HG02943 (cell line): ENCODE results near the gene ST8SIA1.

Experiments
- ATAC-seq: cut with Tn5 transposase; IDR thresholded peaks from one replicate; pipeline ENCODE4 v1.9.1; 2021; ENCODE audit warnings: mild to moderate bottlenecking, low read depth, moderate library complexity; ENCODE audit not compliant: unreplicated experiment

The ST8SIA1 gene

DNA sequence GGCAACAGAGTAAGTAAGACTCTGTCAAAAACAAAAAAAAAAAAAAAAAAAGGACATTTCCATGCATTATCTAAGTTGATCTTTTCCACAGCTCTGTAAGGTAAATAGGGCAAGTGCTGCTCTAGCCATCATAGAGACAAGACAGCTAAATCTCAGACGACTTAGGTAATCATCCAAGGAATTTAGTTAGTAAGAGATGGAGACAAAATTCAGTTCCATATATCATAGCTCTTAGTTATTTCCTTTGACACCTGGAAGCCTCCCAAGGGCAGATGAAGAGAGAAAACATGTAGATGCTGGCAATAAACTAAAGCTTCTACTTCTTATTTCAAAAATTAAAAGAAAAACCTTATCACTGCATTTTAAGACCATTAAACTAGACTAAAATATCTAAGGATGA, 48.7 kb downstream of the ST8SIA1 start:
- ATAC-seq, result no peak

DNA sequence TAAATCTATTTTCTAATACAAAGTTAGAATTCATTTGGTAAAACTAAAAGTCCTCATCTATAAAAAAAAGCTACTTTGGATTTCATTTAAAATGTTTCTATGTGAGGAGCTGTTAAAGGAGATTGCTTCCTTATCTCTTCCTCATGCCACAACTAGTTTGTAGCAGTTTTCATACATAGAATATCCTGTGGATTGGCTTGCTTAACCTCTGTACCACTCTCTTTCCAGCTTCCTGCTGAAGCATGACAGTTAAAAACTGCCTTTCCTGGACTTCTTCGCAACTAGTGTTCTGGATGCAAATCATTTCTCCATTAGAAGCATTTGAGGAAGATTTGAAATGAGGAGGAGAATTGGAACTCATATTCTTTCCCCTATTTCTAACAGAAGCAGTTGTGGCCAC, 49.6 kb downstream of the ST8SIA1 start:
- ATAC-seq, result no peak

DNA sequence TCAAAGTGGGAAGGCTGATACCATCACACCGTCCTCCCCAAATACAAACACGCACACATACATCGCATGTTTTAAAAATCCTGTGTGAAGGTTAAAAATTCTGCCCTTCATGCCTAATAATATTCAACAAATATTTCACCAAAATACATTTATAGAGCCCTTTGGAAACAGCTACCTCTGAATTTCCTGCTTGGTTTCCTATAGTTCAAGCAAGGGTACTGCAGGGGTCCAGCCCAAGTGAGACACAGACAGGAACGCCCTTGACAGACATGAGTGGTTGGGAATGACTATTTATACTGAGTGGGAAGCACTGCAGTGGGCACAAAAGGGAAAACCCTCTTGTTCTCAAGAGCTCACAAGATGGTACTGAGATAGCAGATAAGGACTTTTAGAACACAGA, 51.0 kb downstream of the ST8SIA1 start:
- ATAC-seq, result no peak

DNA sequence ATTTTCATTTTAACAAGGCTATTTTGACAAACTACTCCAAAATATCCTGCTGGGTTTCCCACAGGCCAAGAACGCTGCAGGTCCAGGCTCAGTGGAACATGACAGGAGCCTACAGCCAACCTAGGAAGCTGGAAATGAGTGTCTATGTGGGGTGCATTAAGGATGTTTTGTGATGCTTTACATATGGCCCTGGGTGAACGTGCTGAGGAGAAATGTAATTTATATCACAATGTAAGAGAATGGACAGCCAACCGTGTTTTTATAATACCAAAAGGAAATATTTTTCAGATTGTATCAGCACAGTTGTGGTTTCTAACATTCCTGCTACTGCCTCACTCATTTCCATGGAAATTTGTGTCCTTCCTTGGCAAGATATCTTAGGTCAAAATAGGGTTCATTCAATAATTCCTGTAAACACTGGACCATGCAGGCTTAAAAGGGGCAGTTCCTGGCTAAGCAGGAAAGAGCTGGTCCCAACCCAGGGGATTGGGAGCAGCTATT, 51.5 kb downstream of the ST8SIA1 start:
- no peak for ATAC-seq

DNA sequence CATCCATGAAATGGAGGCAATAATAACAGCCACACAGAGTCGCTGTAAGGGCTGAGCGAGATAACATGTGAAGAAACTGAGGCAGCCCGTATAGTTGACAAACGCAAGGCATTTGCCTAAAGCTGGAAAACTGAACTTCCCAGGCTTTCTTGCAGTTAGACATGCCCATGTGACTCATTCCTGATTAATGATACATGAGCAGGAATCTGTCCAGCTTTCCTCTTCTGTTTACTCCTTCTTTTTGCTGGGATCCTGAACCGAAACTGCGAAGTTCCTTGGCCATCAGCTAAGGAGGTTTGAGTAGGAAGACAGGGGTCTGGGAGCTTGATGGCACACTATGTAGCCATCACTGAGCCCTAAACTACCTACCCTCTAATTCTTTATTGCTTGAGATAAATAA, 52.2 kb downstream of the ST8SIA1 start:
- no peak for ATAC-seq

DNA sequence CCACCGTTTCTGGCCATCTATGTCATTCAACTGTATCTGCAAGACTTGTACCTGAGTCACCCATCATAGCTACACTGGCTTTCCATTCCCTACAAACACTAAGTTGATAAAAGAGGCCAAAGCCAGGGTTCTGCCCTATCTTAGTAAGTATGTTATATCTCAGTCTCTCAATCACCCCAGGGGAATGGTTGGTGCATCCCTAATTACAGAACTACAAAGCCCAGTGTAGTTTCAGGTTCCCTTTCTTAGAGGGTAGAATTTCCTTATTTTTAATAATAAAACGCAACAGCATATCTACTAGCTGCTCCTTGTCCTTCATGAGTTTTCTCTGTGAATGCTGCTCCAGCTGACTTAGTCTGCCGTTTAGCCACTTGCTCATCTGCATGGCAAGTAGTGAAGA, 57.6 kb downstream of the ST8SIA1 start:
- no peak for ATAC-seq

DNA sequence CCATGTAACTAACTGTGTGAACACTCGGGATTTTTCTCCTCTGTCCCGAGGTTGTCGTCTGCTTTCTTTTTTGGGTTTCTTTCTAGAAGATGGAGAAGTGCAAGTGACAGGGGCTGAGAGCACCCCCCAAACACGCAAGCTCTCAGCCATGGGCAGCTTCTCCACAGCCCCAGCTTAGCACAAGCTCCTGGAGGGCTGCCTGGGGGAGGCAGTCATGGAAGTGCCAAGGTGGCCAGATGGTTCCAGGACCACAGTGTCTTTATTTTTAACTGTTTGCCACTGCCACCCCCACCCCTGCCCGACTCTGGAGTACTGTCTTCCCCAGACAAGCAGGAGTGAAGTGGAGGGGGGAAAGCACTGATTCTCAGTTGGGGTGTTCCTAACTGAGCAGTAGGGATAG, 58.2 kb downstream of the ST8SIA1 start:
- ATAC-seq, result no peak

DNA sequence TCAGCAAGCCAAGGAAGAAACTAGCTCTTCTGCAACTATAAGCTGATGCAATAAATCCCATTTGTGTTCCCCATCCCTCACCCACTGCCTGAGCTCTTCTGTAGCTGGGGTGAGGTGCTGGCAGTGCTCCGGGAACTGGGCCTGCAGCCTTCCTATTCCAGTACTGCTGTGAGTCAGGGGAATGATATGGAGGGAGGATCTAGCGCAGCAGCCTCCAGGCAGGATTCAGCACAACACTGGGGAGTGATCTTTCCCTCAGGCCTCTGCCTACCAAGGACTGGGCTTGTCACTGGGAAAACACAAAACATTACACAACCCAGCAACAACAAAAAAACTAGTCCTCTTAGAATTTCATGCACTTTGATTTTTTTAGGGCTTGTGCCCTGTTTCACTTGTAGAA, 58.7 kb downstream of the ST8SIA1 start:
- no peak for ATAC-seq

DNA sequence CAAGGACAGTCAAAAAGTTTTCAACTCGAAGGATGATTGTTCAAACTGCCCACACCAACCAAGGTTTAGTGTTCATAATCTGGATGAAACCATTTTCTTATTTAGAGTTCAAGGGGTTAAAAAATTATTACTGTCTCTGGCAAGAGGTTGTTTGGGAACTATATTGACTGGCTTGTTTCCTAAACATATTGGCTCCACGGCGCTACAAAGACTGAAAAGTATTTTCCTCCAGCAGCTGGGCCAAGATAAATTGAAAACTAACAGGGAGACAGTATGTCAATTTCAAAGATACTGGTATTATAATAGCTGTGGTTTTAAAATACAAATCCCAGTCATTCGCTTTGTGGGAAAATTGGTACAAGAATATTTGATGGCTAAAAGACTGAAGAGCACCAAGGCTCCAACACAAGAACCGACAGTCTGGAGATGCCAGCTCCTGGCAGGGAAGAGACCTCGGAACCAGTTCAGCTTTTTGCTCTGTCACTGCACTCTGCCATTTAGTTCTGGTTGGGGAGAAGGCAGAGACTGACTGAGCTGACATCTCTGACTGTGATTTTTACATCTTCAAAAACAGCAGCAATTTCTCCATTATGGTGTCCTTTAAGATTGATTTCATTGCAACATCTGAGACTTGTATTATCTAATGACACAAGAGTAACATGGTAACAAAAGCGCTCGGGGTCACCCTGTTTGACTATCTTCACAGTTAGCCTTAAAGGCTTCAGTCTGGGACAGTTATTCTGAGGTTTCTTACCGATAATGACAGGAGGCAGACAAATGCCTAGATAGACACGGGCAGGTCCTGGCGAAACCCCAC, 62.0 kb downstream of the ST8SIA1 start:
- ATAC-seq, result no peak

DNA sequence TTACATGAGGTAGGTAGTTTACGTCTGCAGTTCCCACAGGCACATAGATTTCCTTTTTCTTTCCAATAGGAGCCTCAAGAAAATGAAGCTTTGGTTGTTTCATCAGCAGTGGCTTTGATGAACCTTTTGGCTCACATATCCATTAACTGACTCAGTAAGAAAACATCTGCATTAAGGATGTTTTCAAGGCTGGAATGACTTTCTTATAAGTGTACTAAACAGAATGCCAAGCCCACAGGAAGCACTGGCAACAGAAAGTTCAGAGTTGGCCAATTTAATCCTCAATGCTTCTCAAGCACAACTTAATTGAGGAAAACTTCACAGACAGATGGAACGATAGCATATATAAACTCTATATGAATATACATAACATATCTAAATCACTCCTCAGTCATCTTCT, 63.5 kb downstream of the ST8SIA1 start:
- no peak for ATAC-seq

DNA sequence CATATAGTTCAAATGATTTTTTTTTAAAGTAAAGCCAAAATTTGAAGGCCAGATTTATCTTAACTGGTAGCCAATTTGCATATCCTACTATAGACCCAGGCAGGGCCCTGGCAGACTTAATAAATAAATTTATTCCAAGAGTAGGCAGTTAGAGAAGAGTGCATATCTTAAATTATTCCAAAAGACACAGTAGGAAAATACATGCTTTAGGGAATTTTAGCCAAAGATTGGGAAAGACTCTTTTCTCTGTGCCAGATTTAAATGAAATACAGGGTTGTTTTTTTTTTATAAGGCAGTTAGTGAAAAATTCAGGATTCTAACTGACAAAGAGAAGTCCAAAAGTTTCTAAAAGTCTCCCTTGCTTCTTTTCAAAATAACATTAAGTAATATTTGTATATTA, 65.5 kb downstream of the ST8SIA1 start:
- ATAC-seq, result no peak

DNA sequence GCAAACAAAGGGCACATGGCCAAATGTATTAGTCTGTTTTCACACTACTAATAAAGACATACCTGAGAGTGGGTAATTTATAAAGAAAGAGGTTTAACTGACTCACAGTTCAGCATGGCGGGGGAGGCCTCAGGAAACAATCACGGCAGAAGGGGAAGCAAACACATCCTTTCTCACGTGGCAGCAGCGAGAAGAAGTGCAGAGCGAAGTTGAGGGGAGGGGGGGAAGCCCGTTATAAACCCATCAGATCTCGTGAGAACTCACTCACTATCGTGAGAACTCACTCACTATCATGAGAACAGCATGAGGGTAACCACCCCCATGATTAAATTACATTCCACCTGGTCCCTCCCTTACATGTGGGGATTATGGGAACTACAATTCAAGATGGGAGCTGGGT, 66.1 kb downstream of the ST8SIA1 start:
- no peak for ATAC-seq

DNA sequence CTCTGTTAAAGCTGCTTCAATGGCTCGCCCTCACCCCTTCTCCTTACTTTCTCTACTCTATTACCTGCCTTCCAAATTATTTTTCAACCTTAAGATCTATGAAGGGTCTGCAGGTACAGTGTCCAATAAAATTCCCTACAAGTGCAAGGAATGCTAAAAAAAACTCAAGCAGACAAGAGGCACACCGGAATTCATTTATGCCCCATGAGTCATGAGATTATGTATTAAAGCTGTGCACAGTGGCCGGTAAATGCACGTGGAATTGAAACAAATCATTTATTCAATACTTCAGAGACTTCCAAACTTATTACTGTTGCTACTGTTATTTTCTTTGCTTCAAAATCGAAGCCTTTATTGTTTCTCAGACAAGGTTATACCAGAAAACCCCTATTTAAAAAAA, 68.4 kb downstream of the ST8SIA1 start:
- ATAC-seq, result no peak

DNA sequence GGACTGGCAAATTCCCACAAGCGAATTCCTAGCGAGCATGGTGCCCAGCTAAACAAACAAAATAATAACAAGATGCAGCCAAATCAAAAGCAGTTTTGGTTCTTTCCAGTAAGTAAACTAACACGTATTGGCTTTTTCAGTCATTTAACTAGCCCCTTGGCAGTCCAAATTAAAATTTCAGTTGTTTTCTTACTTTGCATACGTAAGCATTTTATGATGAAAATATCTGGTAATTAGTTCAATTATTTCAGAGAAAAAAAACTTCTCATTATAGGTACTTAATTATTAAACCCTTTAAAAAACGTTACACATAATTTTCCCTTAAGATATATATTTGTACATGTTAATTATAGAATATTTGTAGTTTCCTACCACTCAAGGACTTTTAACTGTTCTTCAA, 70.1 kb downstream of the ST8SIA1 start:
- no peak for ATAC-seq

DNA sequence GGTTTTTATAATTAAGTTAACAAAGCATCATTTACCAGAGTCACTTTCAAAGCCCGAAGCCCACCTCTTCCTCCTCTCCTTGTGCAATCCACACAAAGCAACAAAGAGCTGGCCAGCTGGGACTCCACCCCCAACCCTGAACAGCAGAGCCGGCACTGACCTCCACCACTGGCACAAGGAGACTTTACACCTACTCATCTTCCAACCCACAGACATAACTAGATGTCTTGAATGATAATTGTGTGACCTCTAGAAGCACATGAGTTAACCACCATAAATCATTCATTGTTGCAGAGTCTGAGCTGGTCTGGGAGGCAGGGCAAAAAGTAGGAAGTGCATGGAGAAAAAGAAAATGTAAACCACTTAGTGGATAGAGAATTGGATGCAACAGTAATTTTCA, 72.2 kb downstream of the ST8SIA1 start:
- ATAC-seq, result no peak

DNA sequence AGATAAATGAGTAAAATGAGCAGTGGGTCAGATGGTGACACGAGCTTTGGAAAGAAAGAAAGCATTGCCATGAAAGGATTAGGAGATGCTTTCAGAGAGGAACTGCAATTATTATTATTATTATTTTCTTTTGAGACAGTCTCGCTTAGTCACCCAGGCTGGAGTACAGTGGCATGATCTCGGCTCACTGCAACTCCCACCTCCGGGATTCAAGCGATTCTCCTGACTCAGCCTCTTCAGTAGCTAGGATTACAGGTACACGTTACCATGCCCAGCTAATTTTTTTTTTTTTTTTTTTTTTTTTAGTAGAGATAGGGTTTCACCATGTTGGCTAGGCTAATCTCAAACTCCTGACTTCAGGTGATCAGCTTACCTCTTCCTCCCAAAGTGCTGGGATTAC, 77.4 kb downstream of the ST8SIA1 start:
- ATAC-seq, result no peak

DNA sequence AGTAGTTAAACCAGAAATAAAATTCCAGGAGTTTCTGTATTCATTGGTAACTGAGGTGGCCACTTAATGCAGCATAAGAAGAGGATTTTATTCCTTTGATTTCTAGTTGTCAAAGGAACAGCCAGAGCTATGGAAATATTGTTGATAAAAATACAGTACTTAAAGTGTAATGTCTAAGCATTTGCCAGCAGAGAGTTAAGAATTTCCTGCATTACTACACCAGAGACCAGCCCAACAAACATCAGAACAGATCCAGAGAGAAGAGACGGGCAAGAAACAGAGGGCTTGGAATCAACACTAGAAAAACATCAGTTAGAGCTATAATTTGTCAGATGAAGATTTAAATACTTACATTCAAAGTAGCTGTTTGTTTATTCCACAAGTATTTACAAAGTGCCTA, 77.9 kb downstream of the ST8SIA1 start:
- ATAC-seq, result no peak

DNA sequence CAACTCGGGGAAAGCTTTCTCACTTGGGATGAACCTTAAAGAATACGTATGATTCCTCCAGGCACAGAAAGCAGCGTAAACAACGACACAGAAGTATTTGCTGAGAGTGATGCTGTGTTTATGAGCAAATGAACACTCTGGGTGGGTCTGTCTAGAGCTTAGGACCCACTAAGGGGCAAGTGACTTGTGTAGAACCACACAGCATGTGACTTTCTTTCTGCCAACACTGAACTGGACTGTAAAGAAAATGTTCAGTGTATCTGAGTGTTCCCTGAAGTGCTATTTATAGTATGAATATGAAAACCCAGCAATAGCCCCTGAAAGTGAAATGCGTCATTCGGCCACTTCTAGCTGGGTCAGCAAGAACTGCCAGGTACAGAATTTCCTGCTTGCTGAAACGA, 78.5 kb downstream of the ST8SIA1 start:
- ATAC-seq, result no peak

DNA sequence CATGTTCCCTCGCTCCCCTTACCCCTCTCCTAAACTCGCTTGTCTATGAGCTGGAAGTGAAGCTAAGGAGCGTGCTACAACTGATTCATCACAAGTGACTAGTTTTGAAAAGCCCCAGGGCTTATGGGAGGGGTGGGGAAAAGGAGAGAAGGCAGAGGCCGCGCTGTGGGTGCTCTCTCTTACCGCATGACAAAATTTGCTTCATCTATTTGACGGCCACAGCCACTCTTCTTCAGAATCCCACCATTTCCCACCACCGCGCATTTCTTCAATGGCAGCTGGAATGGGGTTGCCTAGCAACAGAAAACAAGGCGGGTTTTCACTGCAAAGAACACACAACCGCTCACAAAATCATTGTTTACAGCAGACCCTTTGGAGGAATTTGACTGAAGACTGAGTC, 79.4 kb downstream of the ST8SIA1 start:
- ATAC-seq, result no peak

DNA sequence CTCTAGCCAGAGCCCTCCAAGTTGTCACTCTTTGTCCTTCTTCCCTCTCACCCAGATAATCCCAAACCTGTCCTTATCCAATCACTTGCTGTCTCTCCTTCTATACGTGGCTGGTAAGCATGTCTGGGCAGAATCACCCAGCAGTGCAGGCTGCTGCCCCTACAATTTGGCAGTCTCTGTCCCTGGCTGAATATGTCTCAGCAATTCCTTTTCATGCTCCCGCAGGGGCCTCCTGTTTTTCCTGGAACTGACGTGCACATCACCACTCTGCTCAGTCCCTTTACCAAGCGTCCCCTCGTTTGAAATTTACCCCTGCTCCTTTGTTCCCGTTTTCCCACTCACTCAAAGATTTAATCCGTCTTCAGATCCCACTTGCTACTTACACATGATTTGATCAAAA, 80.0 kb downstream of the ST8SIA1 start:
- ATAC-seq, result no peak

DNA sequence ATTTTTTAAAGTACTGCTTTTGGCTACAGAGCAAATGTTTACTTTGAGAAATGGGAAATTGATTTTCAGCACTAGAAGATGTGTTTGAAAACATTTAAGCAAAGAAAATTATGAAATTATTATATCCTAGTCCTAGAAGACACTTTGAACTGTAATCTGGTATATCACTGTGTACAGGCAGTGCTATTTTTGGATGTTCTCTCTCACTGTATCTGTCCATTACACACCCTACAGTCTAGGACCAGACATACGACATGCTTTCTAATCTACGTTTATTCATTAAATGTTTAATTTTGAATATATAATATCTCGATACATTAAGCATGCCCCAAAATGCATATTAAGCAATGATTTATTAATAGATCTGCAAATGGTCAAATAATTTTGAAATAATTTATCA, 82.5 kb downstream of the ST8SIA1 start:
- ATAC-seq, result no peak

DNA sequence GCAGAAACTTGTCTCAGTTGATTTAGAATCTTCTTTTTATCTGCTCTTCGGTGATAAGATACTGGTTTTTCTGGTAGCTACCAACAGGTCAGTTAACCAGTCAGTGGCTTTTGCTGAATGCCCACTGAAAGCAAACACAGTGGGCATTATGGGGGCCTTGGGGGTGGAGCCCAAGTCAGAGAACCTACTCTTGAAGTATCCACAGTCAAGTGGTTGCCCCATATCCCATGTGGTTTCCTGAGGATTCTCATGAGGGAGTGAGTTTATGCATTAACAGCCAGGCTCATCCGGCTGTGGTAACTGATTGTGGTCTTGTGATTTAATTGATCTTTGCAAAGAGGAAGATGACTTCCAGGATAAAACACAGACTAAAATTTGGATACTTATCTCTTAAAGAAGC, 83.7 kb downstream of the ST8SIA1 start:
- ATAC-seq, result no peak
